ENCODE measurements around the gene PKD2. TPM values are rescaled to one million over a fixed set of nuclear protein-coding genes. Genes with fewer than 3 reads are reported as not detected.

The PKD2 gene
- total RNA-seq = 67.3 TPM

DNA sequence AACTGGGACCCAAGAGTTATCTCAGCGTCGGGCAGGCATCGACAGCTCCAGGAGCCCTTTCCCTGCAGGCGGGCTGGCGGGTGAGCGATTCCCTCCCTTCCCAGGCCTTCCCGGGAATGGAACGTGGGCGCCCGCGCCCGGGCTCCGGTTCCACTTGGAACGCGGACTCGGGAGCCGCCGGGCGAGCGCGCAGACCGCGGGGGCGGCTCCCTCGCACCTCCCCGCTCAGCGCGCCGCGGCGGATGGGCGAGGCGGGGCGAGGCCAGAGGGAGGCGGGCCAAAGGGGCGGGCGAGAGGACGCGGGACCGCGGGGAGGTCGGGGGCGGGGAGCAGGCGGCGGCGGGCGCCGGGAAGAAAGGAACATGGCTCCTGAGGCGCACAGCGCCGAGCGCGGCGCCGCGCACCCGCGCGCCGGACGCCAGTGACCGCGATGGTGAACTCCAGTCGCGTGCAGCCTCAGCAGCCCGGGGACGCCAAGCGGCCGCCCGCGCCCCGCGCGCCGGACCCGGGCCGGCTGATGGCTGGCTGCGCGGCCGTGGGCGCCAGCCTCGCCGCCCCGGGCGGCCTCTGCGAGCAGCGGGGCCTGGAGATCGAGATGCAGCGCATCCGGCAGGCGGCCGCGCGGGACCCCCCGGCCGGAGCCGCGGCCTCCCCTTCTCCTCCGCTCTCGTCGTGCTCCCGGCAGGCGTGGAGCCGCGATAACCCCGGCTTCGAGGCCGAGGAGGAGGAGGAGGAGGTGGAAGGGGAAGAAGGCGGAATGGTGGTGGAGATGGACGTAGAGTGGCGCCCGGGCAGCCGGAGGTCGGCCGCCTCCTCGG lies at the start of gene PKD2:
Gene PKD2 (plus strand): TSS at position 332 of the 818 bp plus-strand sequence. CDS start 99 bp downstream, at position 431.

DNA sequence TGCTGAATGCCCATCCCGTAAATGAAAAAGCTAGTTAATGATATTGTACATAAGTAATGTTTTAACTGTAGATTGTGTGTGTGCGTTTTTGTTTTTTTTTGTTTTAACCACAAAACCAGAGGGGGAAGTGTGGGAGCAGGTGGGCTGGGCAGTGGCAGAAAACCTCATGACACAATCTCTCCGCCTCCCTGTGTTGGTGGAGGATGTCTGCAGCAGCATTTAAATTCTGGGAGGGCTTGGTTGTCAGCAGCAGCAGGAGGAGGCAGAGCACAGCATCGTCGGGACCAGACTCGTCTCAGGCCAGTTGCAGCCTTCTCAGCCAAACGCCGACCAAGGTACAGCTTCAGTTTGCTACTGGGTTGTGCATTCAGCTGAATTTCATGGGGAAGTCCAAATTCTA lies 32.0 kb upstream of the PKD2 start, which contains the start of gene SPP1:
Gene SPP1 (plus strand): TSS at position 249 of the 400 bp plus-strand sequence. CDS start 1,182 bp downstream, outside the sequence.

Small RNA genes lying within 50 kb of the gene (small RNA-seq; reads per million reads assigned to genes)
- gene RNU1-36P (ENCODE audit: low replicate concordance) = not detected

Other genes starting within 250 kb of the PKD2 start
- not detected for gene IBSP, start 208.1 kb upstream of the PKD2 start, total RNA-seq
- gene MEPE, start 174.7 kb upstream of the PKD2 start, total RNA-seq = not detected
- 161 TPM for gene SPP1, start 31.9 kb upstream of the PKD2 start, total RNA-seq
- 15.0 TPM for gene ABCG2, start 151.0 kb downstream of the PKD2 start, total RNA-seq